HTR-8/SVneo (cell line): ENCODE data around the gene TLCD4.
"Not testable (repeated sequence)": the region's sequence is repeated elsewhere in the genome, so short reads cannot be mapped to it uniquely, and the experiment has no call there.

ENCODE experiments used
- DNase-seq: peaks from one replicate; pipeline ENCODE4 v3.0.0; 2011; ENCODE audit warnings: low spot score, mixed read lengths; ENCODE audit not compliant: insufficient read length
- FAIRE-seq: peaks from 2 replicates; lab custom pipeline; 2011; peaks lifted over from hg19 to GRCh38; lab: Jason Lieb, UNC

Gene TLCD4, protein sequence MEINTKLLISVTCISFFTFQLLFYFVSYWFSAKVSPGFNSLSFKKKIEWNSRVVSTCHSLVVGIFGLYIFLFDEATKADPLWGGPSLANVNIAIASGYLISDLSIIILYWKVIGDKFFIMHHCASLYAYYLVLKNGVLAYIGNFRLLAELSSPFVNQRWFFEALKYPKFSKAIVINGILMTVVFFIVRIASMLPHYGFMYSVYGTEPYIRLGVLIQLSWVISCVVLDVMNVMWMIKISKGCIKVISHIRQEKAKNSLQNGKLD

DNA sequence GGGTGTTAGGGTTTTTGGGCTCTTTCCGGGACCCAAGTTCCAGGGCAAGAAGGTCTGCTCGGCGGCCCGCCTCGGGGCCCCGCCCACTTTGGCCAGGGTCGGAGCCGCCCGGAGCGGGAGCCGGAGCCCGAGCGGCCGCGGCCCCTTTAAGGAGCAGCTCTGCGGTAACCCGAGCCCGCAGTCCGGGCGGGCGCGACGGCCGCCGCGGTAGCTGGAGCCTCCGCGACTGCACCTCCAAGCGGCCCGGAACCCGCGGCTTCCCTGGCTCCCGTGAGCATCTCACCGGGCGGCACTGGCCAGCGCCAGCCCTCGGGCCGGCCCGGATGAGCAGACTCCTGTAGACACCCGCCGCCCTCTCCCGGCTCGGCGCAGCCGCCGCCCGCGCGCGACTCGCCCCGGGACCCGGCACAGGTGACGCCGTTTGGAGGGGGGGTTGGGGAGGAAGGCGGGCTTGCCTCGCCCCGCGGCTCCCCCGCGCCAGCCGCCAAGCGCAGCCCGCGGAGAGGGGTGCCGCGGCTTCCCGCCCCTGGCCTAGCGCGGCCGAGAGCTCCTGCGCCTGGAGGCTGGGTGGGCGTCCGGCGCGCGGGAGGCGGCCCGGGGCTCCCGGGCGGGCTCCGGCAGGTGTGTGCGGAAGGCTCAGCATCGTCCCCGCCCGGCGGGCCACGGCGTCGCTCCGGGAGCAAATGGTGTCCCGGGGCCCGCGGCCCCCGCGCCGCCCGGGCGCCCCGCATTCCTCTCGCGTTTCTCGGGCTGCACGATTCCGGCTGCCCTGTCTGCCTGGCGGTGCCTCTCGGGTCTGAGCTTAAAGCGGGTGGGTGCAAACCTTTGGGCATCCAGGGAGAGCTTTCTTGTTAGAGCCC, at the start of gene TLCD4:
Gene TLCD4 (plus strand): TSS at position 149 of the 860 bp plus-strand sequence. CDS start 26,547 bp downstream, outside the sequence.
- FAIRE-seq (no peak), DNase-seq (peak; percentile 41)

DNA sequence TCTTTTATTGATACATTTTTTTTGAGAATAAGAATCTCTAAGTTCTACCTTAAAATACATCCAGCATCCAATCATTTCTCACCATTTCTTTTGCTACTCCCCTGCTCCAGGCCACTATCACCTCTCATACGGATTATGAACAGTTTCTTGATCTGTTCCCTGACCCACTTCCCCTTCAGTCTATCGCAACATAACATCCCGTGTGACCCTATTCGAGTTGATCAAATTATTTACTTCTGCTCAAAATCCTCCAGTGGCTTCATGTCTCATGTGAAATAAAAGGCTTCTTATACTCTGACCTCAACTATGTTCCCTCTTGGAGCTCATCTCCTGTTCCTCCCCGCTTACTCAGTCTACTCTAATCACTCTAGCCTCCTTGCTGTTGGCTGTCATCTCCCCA, 49.6 kb upstream of the TLCD4 start:
- DNase-seq, result no peak
- no peak for FAIRE-seq

DNA sequence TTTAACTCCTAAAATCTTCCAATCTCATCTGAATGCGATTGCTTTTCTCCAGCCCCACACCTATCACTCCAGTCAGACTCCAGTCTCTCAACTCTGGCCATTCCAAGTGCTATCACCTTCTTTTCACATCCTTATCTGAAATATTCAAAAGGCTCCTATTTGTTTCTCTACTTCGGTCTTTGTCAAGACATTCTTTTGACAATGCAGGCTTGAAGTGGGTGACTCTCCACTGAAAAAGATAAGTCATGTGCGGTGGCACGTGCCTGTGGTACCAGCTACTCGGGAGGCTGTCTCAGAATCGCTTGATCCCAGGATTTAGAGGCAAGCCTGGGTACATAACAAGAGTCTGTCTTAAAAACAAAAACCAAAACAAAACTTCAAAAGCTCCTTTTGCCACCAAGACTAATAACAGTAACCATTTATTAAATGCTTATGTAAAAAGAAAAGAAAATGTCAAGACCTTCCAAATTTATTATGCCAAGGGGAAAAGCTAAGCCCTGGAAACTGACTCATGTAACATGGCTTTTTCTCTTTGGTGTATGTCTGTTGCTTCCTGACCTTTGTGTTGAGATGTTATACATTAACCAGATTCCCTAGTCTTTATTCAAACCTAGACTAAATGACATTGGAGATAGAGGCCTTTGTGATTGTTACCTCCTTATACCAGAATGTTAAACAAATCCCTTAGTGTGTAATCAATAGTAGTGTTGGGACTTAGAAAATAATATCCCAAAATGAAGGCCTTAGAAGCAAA, 48.0 kb upstream of the TLCD4 start:
- no peak for FAIRE-seq
- no peak for DNase-seq

DNA sequence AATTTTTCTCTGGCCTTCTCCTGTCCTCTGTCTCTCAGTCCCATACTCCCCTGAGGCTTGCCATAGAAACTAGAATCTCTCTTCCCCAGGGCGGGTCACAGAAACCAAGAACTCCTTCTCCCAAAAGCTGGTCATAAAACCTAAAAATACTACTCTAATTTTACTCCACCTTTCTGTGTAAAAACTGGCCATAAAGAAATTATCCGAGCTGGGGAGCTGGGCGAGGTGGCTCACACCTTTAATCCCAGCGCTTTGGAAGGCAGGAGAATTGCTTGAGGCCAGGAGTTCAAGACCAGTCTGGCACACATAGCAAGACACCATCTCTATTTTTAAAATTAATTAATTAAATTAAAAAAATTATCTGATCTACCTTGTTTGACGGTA, 47.5 kb upstream of the TLCD4 start:
- no peak for FAIRE-seq

DNA sequence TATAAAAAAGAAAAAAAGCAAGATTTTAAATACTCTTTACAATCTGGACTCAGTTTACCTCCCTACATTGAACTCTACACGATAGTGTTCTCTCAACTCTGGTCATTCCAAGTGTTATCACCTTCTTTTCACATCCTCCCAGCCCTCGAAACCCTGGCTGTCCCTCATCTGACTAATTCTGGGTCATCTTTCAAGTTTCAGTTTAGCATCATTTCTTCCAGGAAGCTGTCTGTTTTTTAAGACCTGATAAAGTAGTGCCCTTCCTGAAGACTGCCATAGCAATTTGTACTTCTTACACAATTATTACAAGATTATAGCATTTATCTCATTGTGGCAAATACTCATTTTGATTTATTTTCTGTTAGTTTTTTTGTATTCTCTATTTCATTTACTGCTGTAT, 45.6 kb upstream of the TLCD4 start:
- DNase-seq (no peak), FAIRE-seq (no peak)

More for the DNA sequence above, 47.5 kb upstream of the TLCD4 start:
- no peak for DNase-seq

DNA sequence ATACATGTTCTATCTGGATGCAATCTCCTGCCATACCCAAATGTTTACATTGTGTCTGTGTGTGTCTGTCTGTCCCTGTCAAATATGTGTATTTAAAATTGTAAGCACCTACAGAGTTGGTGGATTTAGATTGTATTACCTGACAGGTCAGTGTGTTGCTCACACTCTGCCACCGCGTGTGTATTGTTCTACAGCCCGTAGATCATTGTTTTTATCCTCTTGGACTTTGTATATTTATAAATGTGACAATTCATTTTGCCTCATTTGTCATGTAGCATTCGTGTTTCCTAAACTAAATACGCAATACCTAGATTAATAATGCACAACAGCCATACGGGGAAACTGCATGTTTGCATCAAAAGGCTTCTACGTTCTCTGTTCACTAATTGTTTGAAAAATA, 45.0 kb upstream of the TLCD4 start:
- no peak for FAIRE-seq
- no peak for DNase-seq

DNA sequence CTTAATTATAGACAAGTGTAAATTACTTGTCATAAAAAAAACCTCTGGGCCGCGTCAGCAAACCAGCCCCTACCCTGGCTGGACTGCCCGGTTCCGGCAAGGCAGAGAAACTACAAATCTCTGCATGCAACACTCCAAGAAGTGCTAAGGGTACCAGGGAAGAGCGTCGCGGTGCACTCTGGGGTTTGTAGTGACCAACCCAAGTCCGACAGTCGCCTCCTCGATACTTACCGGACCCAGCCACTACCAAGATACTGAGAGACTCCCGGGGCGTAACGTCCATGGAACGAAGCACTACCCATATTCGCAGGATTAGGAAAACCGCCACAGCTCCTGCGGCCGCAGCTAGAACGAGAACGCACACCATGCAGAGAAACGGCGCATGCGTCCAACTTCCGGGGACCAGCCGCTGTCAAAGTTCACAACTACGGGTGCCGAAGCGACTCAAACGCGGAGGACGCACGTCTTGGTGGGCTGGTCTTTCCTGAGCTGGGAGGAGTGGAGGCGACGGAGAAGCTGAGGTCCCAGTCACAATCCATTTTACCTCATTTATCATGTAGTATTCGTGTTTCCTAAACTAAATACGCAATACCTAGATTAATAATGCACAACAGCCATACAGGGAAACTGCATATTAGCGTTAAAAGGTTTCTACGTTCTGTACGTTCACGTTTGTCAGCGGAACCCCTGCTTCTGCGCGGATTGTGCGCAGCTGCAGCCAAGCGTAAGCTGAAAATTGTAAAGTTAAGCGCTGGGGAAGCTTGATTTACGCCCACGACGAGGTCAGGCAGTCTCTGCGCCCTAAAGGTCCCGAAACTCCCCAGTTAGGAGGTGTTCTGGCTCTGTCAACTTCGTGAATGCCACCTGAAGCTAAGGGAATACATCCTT, 44.4 kb upstream of the TLCD4 start, which contains the start of gene ALG14:
Gene ALG14 (minus strand): TSS at position 420 of the 888 bp plus-strand sequence. CDS start 53 bp downstream, at position 367.
- peak; percentile 79 for FAIRE-seq

DNA sequence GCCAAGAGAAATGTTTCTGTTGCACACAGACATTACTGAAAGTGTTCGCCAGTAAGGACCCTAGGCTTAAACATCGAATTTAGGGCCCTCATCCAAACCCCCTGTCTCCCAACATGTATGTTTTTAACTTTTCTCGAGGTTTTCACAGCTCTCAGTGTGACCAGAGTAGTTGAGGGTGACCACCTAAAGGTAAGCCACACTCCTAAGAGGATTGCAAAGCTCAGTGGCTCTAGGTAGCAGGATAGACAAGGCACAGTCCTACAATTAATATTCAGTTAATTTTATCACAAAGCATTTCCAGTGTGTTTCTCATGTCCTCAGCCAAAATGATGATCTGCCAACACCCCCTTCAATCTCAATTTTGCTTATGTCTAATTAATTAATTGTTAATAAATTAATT, 43.7 kb upstream of the TLCD4 start:
- no peak for FAIRE-seq
- no peak for DNase-seq

More for the DNA sequence above, 44.4 kb upstream of the TLCD4 start, which contains the start of gene ALG14:
- DNase-seq, result peak; percentile 91

DNA sequence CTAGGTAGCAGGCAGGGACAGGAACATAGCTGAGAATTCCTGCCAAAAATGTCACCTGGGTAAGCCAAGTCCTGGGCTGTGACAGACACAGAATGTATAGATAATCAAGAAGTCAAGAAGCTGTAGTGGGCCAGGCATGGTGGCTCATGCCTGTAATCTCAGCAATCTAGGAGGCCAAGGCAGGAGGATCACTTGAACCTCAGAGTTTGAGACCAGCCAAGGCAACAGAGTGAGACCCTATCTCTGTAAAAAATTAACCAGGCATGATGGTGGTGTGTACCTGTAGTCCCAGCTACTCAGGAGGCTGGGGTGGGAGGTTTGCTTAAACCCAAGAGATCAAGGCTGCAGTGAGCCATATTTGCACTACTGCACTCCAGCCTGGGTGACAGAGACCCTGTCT, 41.1 kb upstream of the TLCD4 start:
- DNase-seq, result no peak
- FAIRE-seq, result no peak

DNA sequence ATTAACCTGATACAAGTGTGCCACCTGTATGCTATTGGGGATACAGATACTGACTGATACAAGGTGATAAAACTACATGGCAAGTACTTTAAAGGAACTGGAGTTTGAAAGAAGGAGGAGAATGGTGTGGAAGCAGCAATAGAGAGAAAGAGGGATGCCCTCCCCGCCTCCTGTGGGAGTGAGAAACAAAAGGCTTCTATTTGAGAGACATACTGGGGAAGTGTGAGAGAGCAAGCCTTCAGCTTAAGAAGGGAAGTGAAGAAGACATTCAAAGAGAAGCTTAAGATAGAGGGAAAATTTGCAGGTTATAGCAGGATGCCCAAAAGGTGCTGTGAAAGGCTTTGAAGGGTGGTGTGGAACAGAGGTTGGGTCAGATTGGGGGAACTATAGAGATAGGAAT, 36.7 kb upstream of the TLCD4 start:
- FAIRE-seq (no peak), DNase-seq (no peak)

DNA sequence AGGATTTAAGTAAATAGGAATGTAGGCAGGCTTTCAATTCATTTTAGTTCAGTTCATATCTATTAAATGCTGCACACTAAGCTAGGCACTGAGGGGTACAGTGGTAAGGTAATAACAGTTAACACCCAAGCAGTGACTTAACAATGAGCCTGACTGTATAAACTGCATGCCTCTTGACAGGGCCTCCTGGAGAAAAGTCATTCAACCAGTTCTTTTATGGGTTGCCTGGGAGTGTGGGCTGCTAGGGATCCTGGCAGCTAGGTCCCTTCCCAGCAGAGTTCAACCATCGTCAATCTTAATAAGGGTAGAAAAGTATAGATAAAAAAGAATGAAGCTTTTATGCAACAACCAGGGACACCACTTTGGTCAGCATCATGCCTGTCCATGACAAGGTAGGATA, 36.3 kb upstream of the TLCD4 start:
- FAIRE-seq (no peak), DNase-seq (no peak)

DNA sequence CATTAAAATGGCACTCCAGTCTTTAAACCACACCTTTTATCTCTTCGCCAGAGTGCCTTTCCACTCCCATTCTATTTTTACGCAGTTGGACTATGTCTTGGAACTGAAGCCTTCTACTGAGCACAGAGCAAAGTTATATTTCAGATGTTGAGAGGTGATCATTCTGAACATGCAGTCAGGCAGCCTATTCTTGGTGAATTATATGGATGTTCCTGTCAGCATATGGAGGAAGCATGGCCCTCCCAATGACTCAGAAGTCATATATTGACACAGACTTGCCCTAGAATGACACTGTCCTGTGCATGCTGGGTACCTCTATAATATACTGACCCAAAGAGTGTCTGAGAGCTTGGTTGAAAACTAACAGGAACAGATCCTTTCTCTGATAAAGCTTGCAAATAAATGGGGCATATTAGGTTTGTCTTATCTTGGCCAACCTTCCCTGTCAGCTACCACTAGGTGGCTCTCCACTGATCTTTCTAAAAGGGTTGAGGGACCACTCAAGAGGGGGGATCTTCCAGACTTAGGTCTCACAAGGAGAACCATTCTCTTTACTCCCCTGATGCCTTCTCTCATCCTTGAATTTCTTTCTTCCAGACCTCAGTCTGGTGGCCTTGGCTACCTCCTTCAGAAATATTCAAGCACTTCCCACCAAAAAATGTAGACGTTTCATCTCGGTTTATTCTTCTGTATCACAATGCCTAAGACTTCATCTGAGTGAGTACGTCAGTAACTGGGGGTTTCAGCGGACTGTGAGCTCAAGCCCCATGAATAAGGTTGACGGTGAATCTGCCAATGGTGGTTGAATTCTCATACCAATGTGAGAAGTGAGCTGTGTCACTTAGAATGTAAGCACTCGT, 32.6 kb upstream of the TLCD4 start:
- peak; percentile 4 for FAIRE-seq
- DNase-seq, result peak; percentile 22

DNA sequence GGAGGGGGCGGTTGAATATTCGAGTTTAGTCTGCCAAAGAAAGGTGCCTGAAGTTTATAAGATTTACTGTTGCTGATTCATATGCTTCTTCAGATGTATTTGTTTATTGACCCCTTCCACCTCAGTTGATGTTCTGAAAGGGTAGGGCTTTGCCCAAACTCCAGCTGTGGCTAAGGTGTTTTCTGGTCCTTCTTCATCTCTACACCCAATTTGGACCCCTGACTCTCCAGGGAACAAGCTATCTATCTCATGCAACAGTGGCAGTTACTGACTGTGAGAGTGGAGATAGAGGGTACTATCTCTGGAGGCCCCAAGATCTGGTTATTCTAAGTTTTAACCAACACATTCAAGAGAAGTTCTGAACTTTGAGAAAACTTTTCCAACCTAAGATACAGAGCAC, 31.8 kb upstream of the TLCD4 start:
- FAIRE-seq, result no peak
- no peak for DNase-seq

DNA sequence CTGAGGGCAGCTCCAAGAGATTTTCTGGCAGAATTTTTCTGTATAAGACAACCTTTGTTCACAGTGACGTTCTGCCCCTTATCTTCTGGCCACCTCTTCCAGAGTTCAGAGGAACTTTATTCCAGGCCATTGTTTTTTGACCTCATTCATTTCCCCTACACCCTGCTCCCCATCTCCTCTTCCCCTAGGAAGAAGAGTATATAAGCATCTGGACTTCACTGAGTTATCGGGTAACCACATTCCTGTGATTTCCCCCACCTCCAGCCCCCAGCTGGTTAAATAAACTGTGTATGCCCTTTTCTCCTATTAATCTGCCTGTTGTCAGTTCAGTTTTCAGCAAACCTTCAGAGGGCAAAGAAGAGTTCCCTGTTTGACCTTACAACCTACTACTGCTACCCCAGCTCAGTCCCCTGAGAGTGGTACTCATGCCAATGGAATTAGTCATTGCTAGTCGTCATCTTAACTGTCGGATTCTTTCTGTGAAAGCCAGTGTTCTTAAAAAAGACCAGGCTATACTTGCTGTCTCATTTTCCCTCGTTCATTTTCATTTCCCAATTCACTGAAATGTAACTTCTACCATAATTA, 30.1 kb upstream of the TLCD4 start:
- FAIRE-seq (peak; percentile 91), DNase-seq (peak; percentile 83)

DNA sequence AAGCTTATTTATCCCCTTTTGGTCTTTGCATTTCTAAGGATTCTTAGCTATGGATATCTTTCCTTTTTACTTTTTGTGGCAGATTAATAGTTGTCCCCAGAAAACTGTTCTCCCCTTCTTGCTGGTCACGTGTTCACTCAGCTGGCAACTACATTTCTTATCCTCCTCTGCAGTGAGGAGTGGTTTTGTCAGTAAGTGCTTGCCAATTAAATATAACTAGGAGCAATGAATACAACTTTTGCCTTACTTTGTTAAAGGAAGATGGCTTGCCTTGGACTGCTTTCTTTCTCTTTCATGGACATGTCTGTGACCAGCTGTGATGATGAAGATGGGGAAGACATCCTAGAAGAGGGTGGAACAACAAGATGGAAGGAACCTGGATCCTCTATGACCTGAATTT, 28.9 kb upstream of the TLCD4 start:
- FAIRE-seq (no peak), DNase-seq (no peak)

DNA sequence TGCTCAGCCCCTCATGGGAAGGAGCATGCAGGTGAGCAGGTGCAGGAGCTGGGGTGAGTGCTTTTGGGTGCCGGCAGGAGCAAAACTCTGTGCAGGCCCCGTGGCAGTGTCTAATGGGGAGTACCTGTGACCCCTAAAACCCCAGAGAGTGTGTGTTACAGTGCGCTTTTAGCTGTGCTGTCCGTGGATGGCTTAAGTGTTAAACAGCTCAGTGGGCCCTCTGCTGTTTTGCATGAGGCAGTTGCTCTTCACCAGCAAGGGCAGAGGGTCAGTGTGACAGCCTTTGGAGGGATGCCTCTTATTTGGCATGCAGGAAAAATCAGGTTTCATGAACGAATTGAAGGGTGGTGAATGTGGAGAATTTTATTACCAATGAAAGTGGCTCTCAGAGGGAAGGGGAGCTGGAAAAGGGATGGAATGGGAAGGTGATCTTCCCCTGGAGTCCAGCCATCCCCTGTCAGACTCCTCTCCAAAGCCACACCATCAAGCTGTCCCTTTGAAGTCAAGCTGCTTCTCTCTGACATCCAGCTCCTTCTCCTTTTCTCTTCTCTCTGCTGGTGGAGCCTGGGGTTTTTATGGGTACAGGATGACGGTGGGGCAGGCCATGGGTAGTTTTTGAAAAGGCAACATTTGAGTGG, 27.4 kb upstream of the TLCD4 start:
- no peak for FAIRE-seq

DNA sequence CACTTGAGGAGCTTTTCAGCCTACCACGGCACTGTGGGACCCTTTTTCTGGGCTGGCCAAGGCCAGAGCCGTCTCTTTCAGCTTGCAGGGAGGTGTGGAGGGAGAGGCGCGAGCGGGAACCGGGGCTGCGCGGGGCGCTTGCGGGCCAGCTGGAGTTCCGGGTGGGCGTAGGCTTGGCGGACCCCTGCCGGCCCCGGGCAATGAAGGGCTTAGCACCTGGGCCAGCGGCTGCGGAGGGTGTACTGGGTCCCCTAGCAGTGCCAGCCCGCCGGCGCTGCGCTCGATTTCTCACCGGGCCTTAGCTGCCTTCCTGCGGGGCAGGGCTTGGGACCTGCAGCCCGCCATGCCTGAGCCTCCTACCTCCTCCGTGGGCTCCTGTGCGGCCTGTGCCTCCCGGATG, 25.9 kb upstream of the TLCD4 start:
- DNase-seq, FAIRE-seq: not testable (repeated sequence)

More for the DNA sequence above, 27.4 kb upstream of the TLCD4 start:
- DNase-seq, result no peak

DNA sequence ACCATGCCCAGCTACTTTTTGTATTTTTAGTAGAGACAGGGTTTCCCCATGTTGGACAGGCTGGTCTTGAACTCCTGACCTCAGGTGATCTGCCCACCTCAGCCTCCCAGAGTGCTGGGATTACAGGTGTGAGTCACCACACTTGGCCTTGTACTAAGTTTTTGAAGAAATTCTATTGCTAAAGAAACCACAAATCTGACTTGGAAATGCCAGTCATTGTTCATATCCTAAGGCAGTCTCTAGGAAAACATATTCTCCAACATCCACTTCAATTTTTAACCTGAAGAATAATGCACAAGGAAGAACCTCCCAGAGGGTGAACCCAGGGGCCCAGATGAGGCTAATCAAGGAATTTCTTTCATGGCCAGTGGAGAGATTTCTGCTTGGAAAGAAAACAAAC, 24.3 kb upstream of the TLCD4 start:
- not testable (repeated sequence) for FAIRE-seq, DNase-seq
